H1 (cell line): ENCODE measurements around the gene FBN1. TPM values are rescaled to one million over a fixed set of nuclear protein-coding genes. Genes with fewer than 3 reads are reported as not detected.

Source experiments
- CTCF ChIA-PET: fragments of 300-600 bp; sonication (Branson Sonifier 250); formaldehyde crosslinking; loops from one replicate; lab custom pipeline; 2021; ENCODE audit not compliant: partially characterized antibody; lab: Charles Lee
- POLR2A ChIA-PET: fragments of 300-600 bp; sonication (Branson Sonifier 250); formaldehyde crosslinking; loops from one replicate; lab custom pipeline; 2021; ENCODE audit warnings: inconsistent platforms; ENCODE audit not compliant: partially characterized antibody; lab: Charles Lee
- DNase-seq, 2 experiments: peaks; one replicate each; pipeline versions ENCODE4 v3.0.0 to v3.0.0-alpha.2; 2010 to 2022; ENCODE audit warnings: low spot score in 2 of 2, low read depth in 1 of 2, mixed read lengths in 1 of 2
- FAIRE-seq: peaks from 2 replicates; lab custom pipeline; 2011; peaks lifted over from hg19 to GRCh38; lab: Jason Lieb, UNC
- H2AFZ ChIP-seq: 2 replicates; pipeline ENCODE4 v1.8.1; 2012; ENCODE audit warnings: low read length, inconsistent platforms
- H2AK5ac ChIP-seq: 2 replicates; pipeline ENCODE4 v1.6.1; 2013; ENCODE audit warnings: low read depth, low read length
- H2BK120ac ChIP-seq: replicated peaks from 2 replicates; pipeline ENCODE3; 2013; ENCODE audit warnings: low read depth, low read length, inconsistent platforms
- H2BK12ac ChIP-seq: 2 replicates; pipeline ENCODE4 v1.6.1; 2013; ENCODE audit warnings: low read depth, low read length
- H2BK15ac ChIP-seq: 2 replicates; pipeline ENCODE4 v1.6.1; 2013; ENCODE audit warnings: low read length
- H2BK20ac ChIP-seq: 2 replicates; pipeline ENCODE4 v1.6.1; 2013; ENCODE audit warnings: low read length
- H2BK5ac ChIP-seq: 2 replicates; pipeline ENCODE4 v1.6.1; 2013; ENCODE audit warnings: low read depth, low read length
- H3K14ac ChIP-seq: 2 replicates; pipeline ENCODE4 v1.6.1; 2013; ENCODE audit warnings: inconsistent platforms; ENCODE audit not compliant: insufficient read length
- H3K18ac ChIP-seq: 2 replicates; pipeline ENCODE4 v1.6.1; 2013; ENCODE audit warnings: low read length; ENCODE audit errors: extremely low read depth
- H3K23ac ChIP-seq: 2 replicates; pipeline ENCODE4 v1.6.1; 2013; ENCODE audit warnings: inconsistent platforms; ENCODE audit not compliant: insufficient read length
- H3K23me2 ChIP-seq: 2 replicates; pipeline ENCODE4 v1.6.1; 2013; ENCODE audit warnings: low read depth, low read length
- H3K27ac ChIP-seq: 2 replicates; pipeline ENCODE4 v1.6.1; 2011; ENCODE audit warnings: low read depth, low read length, inconsistent platforms
- H3K27me3 ChIP-seq, 4 experiments: replicated peaks in 1 of 4; 1 replicate in 1 of 4; 2 replicates in 3 of 4; pipeline versions ENCODE4 v1.6.1 to v1.8.1; 2011 to 2013; ENCODE audit warnings: low read length in 3 of 4, mild to moderate bottlenecking in 3 of 4, inconsistent platforms in 2 of 4, mixed read lengths in 2 of 4, moderate library complexity in 1 of 4; ENCODE audit not compliant: control insufficient read depth in 3 of 4, insufficient read depth in 3 of 4; ENCODE audit errors: extremely low read depth in 1 of 4
- H3K36me3 ChIP-seq, 4 experiments: 2 replicates each; pipeline versions ENCODE4 v1.6.1 to v1.8.1; 2011 to 2013; ENCODE audit warnings: mild to moderate bottlenecking in 4 of 4, low read length in 3 of 4, moderate library complexity in 2 of 4, control low read depth in 1 of 4, inconsistent platforms in 1 of 4; ENCODE audit not compliant: insufficient read depth in 4 of 4, control insufficient read depth in 2 of 4
- H3K4ac ChIP-seq: replicated peaks from 2 replicates; pipeline ENCODE3; 2013; ENCODE audit warnings: low read length, low read depth, mixed read lengths, inconsistent platforms; ENCODE audit not compliant: insufficient read length
- H3K4me1 ChIP-seq, 4 experiments: replicated peaks in 1 of 4; 1 replicate in 1 of 4; 2 replicates in 3 of 4; pipeline versions ENCODE4 v1.6.1 to v1.8.1; 2011 to 2013; ENCODE audit warnings: low read length in 3 of 4, inconsistent platforms in 2 of 4, mixed read lengths in 1 of 4; ENCODE audit not compliant: insufficient read depth in 4 of 4, control insufficient read depth in 3 of 4
- H3K4me2 ChIP-seq, 2 experiments: 2 replicates each; pipeline versions ENCODE4 v1.6.1 to v1.8.1; 2011 to 2013; ENCODE audit warnings: low read depth in 2 of 2, low read length in 2 of 2, control low read depth in 1 of 2, inconsistent platforms in 1 of 2, mild to moderate bottlenecking in 1 of 2; ENCODE audit not compliant: insufficient read depth in 1 of 2
- H3K4me3 ChIP-seq, 4 experiments: fragments of 200-600, 300-600 bp in 1 of 4; sonication (generic), shearing (Covaris generic), sonication (Bioruptor Twin) in 1 of 4; 2 replicates each; pipeline versions ENCODE4 v1.5.1 to v1.8.1; 2011 to 2016; ENCODE audit warnings: low read length in 4 of 4, low read depth in 3 of 4, control low read depth in 2 of 4, inconsistent platforms in 2 of 4, mild to moderate bottlenecking in 2 of 4, mixed read lengths in 1 of 4, moderate library complexity in 1 of 4; ENCODE audit not compliant: insufficient read depth in 2 of 4; ENCODE audit errors: extremely low read depth in 1 of 4
- H3K56ac ChIP-seq: replicated peaks from 2 replicates; pipeline ENCODE3; 2013; ENCODE audit warnings: low read depth, mild to moderate bottlenecking, mixed read lengths, low read length, inconsistent platforms; ENCODE audit not compliant: insufficient read length
- H3K79me1 ChIP-seq: 2 replicates; pipeline ENCODE4 v1.6.1; 2013; ENCODE audit warnings: low read depth, low read length, control low read depth
- H3K79me2 ChIP-seq, 2 experiments: 2 replicates each; pipeline versions ENCODE4 v1.6.1 to v1.8.1; 2012 to 2013; ENCODE audit warnings: low read length in 2 of 2, mild to moderate bottlenecking in 2 of 2, inconsistent platforms in 1 of 2; ENCODE audit not compliant: insufficient read depth in 2 of 2, control insufficient read depth in 1 of 2
- H3K9ac ChIP-seq, 4 experiments: replicated peaks in 1 of 4; 1 replicate in 1 of 4; 2 replicates in 3 of 4; pipeline versions ENCODE4 v1.6.1 to v1.8.1; 2011 to 2013; ENCODE audit warnings: low read depth in 3 of 4, low read length in 3 of 4, control low read depth in 2 of 4, mild to moderate bottlenecking in 2 of 4, moderate library complexity in 2 of 4, inconsistent platforms in 1 of 4; ENCODE audit errors: extremely low read depth in 1 of 4
- H3K9me3 ChIP-seq, 2 experiments: 2 replicates each; pipeline versions ENCODE4 v1.6.1 to v1.8.1; 2012 to 2013; ENCODE audit warnings: mild to moderate bottlenecking in 2 of 2, moderate library complexity in 2 of 2, control low read depth in 1 of 2, inconsistent platforms in 1 of 2, low read depth in 1 of 2, low read length in 1 of 2, mixed read lengths in 1 of 2; ENCODE audit not compliant: insufficient read depth in 2 of 2
- H4K20me1 ChIP-seq, 2 experiments: replicated peaks in 1 of 2; 2 replicates each; pipeline versions ENCODE3 to v1.8.1; 2011 to 2013; ENCODE audit warnings: inconsistent platforms in 2 of 2, low read length in 2 of 2, mild to moderate bottlenecking in 1 of 2; ENCODE audit not compliant: insufficient read depth in 2 of 2, control insufficient read depth in 1 of 2
- H4K5ac ChIP-seq: 2 replicates; pipeline ENCODE4 v1.6.1; 2013; ENCODE audit warnings: low read length, low read depth, mixed read lengths, inconsistent platforms; ENCODE audit not compliant: insufficient read length
- H4K8ac ChIP-seq: 2 replicates; pipeline ENCODE4 v1.8.0; 2013; ENCODE audit warnings: mild to moderate bottlenecking, moderate library complexity, low read length, inconsistent platforms; ENCODE audit not compliant: insufficient read depth; ENCODE audit errors: extremely low read depth
- H4K91ac ChIP-seq: replicated peaks from 2 replicates; pipeline ENCODE3; 2013; ENCODE audit warnings: low read length, mixed read lengths, inconsistent platforms; ENCODE audit not compliant: insufficient read length
- GABPA ChIP-seq: IDR thresholded peaks from 2 replicates; pipeline ENCODE4 v1.6.1; 2011; ENCODE audit warnings: mild to moderate bottlenecking, low read length, moderate library complexity, borderline replicate concordance; ENCODE audit not compliant: insufficient read depth
- TAF1 ChIP-seq: IDR thresholded peaks from 2 replicates; pipeline ENCODE4 v1.6.1; 2011; ENCODE audit warnings: mild to moderate bottlenecking, low read depth, low read length
- WGBS, 2 experiments: shearing (Covaris generic) in 1 of 2; methylation state at CpG; one replicate each; pipeline versions ENCODE4 v1.1.6 to v1.1.7; 2013 to 2015; ENCODE audit warnings: low lambda C conversion rate in 2 of 2, mixed read lengths in 2 of 2, inconsistent platforms in 1 of 2, low coverage in 1 of 2, missing lambda C conversion rate in 1 of 2; ENCODE audit not compliant: insufficient replicate concordance in 2 of 2, insufficient coverage in 1 of 2, insufficient read length in 1 of 2; ENCODE audit errors: extremely low coverage in 1 of 2, missing lambda C conversion rate in 1 of 2; 5-methylcytosine and 5-hydroxymethylcytosine counted together
- polyA plus RNA-seq, 7 experiments: library from polyadenylated mRNA; depleted of rRNA in 3 of 7; stranded (reverse) in 5 of 7; unstranded in 2 of 7; fragments of >200 nt in 5 of 7; fragments of 200-250 nt in 2 of 7; gene quantifications; 1 replicate in 5 of 7; 2 replicates in 1 of 7; 4 replicates in 1 of 7; pipeline versions ENCODE4 v1.2.1 to v1.2.3, GENCODE V29; 2011 to 2013; ENCODE audit warnings: missing spikeins in 2 of 7, mixed read lengths in 2 of 7
- total RNA-seq: library from RNA; stranded (reverse); fragmentation: NEBNext Ultra II Directional; extraction: Animal tissue kit (Norgen Biotek cat#: 25700); gene quantifications from 2 replicates; pipeline ENCODE4 v1.2.1, GENCODE V29; 2021

Gene FBN1
- total and polyA plus RNA-seq, 2 of the 8 experiments (the other 6 are each of a cell fraction or from before 2014, with no cell fraction given) = 3.0 to 4.0 TPM

GRCh38 chr15:48630245-48630644 lies 15.3 kb downstream of the FBN1 start:
- ChIA-PET POLR2A (no interaction called here), CTCF (no interaction called here)
- no peaks in the 10 kb centered on the region for H4K20me1 ChIP-seq
- no peak overlapping the region for H3K4me3 ChIP-seq
- H3K79me2 ChIP-seq = no peaks in the 10 kb centered on the region
- H3K9me3 ChIP-seq = no peaks in the 10 kb centered on the region
- no peak overlapping the region for H3K4ac ChIP-seq
- no peak overlapping the region for H2AK5ac ChIP-seq
- TF ChIP-seq GABPA (no peak), TAF1 (no peak)
- no peak overlapping the region for H3K14ac ChIP-seq
- H2BK120ac ChIP-seq = no peak overlapping the region
- H3K36me3 ChIP-seq = no peaks in the 10 kb centered on the region; a peak in 1 of 8 replicates
- no peaks in the 10 kb centered on the region for H3K27me3 ChIP-seq
- no peak overlapping the region for H2BK15ac ChIP-seq
- H3K23me2 ChIP-seq = no peaks in the 10 kb centered on the region; the same call in 1 of the 2 replicates
- WGBS, 2 experiments = 60% methylated on average over 1 of the region's 1 CpG; no CpG with 5 or more reads in 1 of the 2 experiments
- no peak overlapping the region for H2BK12ac ChIP-seq
- H4K91ac ChIP-seq = no peak overlapping the region
- no peak overlapping the region for H3K56ac ChIP-seq
- no peak overlapping the region for H4K8ac ChIP-seq
- FAIRE-seq (no peak), DNase-seq (no peak)
- H2AFZ ChIP-seq = no peak overlapping the region
- H3K23ac ChIP-seq = no peak overlapping the region
- no peak overlapping the region for H4K5ac ChIP-seq
- no peak overlapping the region for H3K18ac ChIP-seq
- H3K79me1 ChIP-seq = no peaks in the 10 kb centered on the region
- H3K4me2 ChIP-seq = no peak overlapping the region
- no peak overlapping the region for H2BK20ac ChIP-seq
- H3K27ac ChIP-seq = no peak overlapping the region
- no peak overlapping the region for H2BK5ac ChIP-seq
- H3K9ac ChIP-seq = no peak overlapping the region
- peaks cover 0 to 7% (median 2%) of the 10 kb centered on the region in 4 experiments; a peak in 2 of 7 replicates for H3K4me1 ChIP-seq
